Activated CD4-positive, alpha-beta T cell treated with anti-CD3 and anti-CD28 coated beads, Interleukin-2, amount 50 U/mL, for 16 hours (primary cell): ENCODE measurements around the gene MBNL3.
A peak's percentile ranks its signal among the peaks of the same experiment; 100 is the strongest.

Experiments
- DNase-seq: peaks from one replicate; pipeline ENCODE4 v3.0.0-alpha.2; 2020

The MBNL3 gene, protein sequence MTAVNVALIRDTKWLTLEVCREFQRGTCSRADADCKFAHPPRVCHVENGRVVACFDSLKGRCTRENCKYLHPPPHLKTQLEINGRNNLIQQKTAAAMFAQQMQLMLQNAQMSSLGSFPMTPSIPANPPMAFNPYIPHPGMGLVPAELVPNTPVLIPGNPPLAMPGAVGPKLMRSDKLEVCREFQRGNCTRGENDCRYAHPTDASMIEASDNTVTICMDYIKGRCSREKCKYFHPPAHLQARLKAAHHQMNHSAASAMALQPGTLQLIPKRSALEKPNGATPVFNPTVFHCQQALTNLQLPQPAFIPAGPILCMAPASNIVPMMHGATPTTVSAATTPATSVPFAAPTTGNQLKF

DNA sequence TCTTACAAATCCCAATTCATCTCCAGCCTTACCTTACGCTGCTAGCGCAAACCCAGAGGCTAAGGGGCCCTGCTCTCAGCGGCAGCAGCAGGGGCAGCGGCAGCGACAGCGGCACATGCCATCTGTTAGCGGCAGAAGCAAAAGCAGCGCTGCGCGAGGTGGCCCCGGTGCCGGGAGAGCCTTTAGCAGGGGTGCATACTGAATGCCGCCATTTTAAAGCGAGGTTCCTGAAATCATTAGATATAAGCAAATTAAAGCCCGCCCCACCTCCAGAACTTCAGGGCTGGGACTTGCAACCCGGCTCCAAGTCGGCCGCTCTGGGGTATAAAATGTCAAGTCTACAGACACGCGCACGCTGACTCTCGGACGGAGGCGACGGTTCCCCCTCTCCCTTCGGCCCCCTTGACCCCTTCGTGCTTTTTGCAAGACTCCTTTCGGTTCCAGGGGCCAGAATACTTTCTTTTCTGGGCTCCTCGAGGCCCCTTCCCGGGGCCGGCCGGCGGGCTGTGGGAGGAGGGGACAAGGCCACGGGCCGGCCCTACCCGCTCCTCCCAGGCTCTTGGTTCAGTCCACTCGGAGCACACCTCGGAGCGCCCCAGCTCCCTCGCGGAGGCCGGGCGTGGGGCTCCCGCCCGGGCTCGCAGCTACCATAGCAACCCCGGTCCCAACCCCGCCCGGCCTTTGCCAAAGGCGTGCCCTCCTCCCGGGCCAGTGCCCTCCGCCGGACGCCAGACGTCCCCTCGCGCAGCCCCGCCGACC lies at the start of gene MBNL3:
MBNL3 (minus strand) TSS at position 220 of the 759 bp plus-strand sequence. CDS start 49,427 bp downstream, outside the sequence.
- peak; percentile 51 for DNase-seq

DNA sequence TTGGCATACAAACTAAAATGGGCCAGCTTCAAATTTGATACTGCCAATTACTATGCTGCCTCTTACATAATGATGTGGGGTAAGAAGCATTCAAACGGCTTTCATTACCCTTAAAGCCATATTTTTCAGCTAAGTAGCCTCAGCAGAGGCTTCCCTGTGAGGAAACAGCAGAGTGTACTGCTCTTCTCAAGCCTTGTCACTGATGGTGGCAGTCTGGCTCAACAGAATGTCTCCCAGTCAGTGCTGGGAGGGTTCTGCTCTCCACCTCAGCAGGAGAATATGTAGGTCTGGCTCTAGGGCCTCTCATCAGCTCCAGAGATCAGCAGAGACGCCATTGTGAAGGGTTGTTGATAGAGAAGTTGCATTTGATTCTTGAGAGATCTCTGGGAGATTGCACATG lies 44.6 kb upstream of the MBNL3 start:
- no peak for DNase-seq

DNA sequence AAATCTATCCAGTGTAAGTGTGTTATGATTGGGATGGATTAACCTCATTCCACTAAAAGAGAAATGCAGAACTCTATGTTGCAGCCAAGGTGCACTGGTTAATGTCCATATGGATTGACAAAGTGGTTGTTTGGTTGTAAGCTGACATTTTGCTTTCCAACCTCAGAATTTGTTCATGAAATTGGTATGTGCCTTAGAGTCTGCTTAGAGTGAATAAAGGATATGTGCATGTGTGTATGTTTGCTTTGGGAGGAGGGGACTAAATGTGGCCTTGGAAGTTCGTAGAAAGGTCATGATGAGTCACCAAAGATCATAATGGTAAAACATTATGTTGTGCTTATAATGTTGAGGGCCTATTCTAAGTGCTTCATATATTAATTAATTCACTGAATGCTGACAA lies 44.1 kb upstream of the MBNL3 start:
- no peak for DNase-seq

DNA sequence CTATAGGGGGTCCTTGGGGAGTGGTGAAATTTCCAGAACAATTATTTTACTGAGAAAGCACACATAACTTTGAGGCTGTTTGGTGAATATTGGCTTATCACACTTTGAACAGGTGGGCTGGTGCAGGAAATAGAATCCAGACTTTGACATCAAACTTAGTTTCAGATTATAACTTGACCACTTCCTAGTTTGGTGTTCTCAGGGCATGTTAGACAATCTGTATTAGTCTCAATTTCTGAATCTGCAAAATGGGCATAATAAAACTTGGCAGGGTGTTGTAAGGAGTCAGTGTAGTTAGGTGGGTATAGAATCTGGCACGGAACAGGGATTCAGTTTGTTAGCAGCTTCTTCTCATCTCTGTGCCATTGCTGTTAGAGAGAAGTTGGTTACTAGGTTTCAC lies 43.3 kb upstream of the MBNL3 start:
- DNase-seq, result no peak

DNA sequence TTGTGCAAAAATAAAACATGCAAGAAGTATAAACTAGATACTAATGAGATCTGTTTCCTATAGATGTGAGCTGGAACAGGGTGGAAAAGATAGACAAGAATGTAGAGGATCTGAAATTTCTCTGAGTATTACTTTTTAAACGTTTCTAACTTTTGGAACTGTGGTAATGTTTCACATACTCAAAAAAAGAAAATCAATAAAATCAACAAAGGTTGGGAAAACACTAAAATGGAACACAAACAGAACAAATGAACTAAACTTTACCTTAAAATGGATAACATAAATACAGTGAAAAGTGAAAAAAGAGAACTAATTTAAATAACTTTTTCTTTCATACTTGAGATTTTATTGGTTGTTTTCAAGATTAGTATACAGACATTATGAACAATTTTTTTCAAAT lies 32.0 kb upstream of the MBNL3 start:
- no peak for DNase-seq

DNA sequence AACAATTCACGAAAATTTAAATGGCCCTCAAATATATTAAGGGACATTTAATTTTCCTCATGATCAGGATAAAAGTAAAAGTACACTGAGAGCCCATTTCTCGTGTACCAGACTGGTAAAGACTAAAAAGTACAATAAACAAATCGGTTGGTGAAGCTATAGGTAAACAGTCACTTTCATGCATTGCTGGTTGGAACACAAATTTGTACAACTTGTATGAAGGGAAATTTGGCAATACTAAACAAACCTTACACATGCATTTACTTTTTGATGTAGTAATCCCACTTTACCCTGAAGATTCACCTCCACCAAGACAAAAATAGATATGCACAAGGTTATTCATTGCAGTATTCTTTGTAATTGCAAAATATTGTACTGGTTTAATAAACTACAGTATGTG lies 31.4 kb upstream of the MBNL3 start:
- no peak for DNase-seq

DNA sequence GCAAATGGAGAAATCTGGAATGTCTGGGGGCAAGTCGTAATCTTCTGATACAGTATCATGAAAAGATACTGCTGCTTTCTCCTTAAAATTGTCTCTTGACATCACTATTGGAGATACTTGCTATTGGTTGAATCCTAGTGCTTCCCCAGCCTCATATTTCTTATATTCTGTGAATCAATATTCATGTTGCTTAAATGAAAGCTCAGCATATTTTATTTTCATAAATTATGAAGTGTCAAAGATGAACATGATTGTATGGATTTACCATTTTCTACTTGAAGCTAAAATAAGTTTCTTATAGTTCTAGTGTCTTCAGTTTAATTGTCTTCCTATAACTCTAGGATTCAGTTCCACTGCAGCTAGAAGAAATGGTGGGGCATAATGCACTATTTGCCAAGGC lies 29.6 kb upstream of the MBNL3 start:
- DNase-seq, result no peak

DNA sequence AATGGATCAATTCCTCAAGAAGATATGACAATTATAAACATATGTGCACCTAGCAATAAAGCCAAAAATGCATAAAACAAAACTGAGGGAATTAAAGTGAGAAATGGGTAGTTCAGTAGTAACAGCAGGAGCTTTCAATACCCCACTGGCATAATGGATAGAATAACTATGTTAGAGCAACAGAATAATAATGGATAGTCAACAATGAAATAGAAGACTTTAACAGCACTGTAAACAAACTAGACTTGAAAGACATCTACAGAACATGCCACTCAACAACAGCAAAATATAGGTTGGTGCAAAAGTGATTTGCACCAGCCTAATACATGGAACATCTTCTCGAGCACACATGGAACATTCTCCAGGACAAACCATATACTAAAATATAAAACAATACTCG lies 20.0 kb upstream of the MBNL3 start:
- no peak for DNase-seq

DNA sequence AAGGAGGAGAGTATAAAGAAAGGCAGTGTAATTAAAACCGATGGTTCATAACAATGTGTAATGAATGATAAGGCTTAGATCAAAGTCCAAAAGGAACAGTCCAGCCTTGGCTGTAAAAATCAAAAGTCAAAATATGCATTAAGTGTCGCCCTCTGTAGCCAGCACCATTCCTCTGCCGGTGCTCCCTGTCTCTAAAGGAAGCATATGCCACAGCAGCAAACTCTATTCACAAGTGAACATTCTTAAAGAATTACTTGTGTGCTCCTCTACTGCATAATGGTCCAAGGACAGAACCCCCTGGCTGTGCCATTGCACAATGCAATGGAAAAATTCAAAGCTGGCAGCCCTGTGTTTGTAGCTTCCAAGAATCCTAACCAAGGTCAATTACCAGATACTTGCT lies 16.3 kb upstream of the MBNL3 start:
- no peak for DNase-seq

DNA sequence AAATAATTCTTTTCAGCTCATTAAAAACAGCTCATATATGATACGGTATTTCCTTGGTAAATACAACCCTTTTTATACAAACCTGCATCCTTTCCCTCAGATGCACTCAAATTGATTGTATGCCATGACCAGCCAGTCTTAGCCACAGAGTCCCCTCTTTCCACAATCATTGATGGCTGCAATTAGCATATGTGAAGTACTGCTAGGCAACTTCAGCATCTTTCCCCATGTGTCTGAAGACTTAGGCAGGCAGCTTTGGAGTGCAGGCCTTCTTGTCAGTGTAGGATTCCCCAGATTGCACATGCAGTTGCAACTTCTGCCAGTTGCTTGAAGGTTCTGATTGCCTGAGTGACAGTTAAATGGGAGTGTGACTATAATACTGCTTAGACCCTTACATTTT lies 15.6 kb upstream of the MBNL3 start:
- DNase-seq, result no peak

DNA sequence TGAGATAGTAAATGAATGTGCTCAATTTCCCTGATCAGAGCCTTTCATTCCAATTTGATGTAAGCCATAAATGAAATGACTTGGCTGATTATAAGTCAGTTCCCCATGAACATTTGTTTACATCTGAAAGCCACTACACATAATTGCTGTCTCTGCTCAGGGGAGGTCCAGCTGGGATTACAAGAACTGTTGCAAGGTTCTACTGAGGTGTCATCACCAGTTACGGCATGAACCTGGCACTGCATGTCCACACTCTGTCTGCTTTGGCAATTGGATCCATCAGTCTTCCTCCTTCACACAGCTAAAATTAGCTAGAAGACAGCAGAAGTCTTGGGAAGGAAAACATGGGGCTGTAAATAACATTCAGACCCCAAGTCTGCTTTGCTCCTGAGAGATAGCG lies 12.8 kb upstream of the MBNL3 start:
- no peak for DNase-seq

DNA sequence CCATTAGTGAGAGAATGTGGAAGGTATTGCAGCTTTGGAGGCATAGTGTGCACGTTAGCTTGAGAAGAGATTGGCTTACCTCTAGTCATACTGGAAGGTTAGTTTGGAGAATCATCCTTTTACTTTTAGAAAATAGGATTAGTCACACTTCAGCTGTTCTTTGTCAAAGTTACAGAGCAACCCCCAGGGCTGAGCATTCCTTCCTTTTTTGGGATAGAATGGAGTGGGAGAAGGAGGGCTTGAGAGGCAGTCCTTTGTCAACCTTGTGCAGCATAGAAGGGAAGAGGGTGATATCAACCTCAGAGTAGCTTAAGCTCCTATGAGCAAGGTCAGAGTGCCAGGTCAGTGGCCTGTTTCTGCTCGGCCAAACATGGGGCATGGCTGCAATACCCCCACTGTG lies 8.6 kb upstream of the MBNL3 start:
- no peak for DNase-seq

DNA sequence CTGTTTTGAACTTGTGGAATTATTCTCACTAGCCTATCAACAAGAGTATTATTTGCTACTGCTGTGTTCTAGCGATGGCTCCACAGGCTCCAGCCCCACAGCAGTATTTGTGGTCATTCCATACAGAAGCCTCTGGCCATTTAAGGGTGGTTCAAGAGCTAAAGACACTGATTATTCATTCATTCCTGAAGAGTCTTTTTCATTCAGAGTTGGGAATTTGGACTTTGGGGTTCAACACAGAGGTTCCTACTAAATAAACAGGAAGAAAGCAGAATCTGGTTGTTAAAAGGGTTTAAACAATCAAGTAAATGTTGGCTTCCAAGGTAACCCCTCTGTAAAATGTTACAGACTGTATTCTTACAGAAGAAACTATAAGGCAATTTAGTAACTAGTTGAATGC lies 4.3 kb upstream of the MBNL3 start:
- DNase-seq, result no peak

DNA sequence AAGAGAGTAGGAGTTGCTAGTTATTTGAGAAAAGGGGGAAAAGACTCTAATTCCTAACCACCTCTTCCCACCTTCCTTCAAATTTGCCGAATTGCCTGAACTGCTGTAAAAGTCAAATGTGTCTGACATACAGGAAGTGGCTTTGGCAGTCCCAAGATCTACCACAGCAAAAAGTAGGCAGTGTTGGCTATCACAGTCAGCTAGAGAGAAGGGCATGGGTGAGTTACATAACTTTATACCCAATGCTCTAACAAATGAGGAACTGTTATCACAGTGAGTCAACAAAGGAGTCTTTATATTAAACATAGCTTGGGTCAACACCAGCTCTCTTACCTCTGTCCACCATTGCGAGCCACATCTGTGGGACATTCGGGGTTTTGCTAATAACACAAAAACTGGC lies 2.4 kb upstream of the MBNL3 start:
- peak; percentile 39 for DNase-seq

DNA sequence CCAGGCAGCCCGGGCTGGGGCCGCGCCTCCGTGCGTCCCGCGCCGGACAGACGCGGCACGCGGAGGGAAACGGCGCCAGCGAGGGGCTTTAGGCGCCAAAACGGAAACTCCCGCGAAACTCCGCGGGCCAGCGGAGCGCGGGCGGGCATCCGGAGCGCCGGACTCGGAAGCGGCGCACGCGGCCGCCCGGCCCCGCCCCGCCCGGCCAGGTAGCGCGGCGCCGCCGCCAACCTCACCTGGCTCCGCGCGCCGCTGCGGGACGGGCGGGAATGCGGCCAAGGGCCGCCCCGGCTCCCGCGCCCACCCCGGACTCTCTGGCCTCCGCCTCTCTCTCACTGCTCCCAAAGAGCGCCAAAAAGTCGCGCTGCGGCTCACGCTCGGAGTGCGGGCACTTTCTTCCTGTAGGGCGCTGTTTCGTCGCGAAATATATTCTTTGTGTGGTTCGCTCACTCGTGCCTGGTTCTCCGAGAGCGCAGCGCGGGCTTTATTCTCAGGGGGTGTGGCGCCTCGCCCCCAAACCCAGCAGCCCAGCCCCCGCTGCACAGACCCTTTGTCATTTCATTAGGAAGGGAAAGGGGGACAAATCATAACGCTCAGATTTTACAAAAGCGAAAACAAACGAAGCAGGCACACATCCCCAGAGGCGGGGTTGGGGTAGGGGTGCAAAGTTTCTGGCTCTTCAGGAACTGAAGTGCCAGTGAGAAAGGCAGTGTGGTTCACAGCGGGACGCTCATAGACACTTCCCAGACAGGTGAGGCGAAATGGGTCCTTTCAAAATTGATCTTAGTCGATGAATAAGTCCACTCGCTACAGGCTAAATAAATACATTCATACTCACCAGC lies 961 bp upstream of the MBNL3 start:
- DNase-seq, result peak; percentile 28

DNA sequence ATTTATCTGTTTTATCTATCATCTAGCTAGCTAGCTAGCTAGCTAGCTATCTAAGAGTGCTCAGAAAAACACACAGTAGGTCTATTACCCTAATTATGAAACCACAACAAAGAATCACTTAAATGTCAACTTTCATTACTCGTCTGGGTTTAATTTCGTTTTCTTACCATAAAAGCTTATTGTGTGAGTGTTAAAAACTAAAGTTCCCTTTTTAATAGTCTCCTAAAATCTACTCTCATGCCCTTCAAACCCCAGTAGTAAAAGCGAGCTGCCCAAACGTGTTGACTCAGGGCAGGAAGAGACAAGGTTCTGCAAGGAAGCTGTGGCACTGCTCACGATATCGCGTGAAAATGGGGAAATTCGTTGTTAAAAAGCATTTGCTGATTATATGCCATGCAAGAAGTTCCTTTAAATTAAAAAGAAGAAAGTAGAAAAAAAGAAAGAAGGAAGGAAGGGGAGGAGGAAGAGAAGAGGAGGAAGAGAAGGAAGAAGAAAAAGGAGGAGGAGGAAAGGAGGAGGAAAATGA lies 595 bp downstream of the MBNL3 start:
- DNase-seq, result peak; percentile 52

DNA sequence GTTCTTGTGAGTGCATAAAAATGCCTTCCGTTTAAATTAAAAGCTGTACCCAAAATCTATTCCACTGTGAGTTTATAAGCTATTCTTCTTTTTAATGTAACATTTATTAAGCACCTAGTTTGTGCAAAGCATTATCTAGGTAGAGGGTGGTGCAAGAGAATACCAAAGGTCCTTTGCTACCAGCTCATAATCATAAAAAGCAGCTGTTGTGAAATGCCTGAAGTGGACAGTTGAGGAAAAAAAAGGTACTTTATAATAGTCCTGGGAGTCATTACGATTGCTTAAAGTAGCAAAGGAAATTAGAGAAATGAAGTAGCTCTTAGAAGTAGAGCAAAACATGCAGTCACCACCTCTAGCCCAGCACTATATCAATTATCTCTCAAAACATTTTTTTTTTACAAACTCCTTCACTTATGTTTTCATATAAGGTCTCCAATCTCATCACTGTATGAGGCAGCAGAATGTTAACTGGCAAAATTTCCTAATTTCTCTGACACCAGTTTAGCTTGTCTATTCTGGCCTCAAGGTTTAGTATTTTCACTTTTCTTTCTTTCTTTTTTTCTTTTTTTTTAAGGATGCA lies 2.1 kb downstream of the MBNL3 start:
- DNase-seq, result no peak

DNA sequence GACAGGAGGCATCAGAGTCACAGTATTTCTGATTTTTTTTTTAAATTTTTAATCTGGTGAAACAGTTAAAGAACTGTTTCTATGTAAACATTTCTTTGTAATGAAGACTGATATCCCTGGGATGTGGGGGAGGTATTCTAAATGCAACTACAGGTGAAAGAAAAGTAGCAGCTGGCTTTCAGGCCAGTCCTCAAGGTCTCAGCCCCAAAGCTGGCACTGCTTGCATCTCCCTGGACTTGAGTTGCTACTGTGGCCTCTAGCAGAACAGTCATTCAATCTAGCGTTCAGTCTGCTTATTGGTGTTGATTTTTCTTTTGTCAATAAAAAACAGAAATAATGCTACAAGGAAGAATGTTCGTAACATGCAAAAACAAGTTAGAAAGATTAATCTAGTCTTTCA lies 4.9 kb downstream of the MBNL3 start:
- no peak for DNase-seq

DNA sequence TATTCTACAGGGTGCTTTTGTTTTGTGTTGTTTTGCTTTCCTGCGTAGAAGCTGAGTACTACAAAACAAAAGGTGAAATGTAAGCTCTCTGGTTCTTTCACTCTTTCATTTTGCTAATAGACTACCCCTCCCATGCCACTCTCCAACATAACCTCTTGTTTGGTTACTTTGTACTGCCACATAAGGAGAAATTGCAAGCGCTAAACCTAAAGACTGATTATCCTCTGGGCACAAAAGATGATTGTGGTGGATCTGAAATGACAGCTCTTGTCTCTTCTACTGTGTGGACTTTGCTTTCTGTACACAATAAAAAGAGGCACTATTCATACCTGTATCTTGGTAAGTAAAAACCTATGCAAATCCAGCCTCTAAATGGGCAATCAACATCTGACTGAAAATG lies 5.3 kb downstream of the MBNL3 start:
- no peak for DNase-seq

DNA sequence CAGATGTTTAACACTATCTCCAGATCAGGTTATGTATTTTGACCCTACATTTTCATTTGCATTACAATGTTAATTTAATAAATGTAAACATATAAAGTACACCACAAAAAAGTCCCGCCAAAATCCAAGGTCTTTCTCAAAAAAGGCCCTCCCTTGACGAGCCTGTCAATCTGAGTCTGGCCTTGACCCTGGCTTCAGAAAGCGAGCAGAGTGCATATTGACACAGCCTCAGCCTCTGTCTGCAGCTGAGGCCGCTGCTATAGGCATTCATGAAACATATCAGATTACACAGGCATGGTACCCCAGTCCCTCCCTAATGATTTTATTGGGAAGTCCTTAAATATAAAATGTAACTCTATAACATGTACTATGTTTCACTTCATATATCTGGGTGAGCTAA lies 6.2 kb downstream of the MBNL3 start:
- DNase-seq, result no peak

DNA sequence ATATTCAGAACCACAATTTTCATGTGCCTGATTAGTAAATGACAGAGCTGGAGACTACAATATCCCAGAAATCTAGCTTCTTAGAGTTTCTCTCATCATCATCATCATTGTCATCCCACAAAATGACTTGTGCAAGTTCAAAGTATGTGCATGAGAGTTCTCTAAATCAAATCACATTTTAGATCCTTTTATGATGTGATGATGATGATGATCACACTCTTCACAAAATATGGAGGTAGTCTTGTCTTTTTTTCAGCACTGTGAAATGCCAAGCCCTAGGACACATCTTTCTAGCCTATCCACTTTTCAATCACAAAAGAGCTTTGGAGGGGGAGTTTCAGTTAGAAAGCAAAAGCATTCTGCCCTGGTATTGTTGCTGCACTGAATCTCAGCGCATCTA lies 7.4 kb downstream of the MBNL3 start:
- DNase-seq, result no peak

DNA sequence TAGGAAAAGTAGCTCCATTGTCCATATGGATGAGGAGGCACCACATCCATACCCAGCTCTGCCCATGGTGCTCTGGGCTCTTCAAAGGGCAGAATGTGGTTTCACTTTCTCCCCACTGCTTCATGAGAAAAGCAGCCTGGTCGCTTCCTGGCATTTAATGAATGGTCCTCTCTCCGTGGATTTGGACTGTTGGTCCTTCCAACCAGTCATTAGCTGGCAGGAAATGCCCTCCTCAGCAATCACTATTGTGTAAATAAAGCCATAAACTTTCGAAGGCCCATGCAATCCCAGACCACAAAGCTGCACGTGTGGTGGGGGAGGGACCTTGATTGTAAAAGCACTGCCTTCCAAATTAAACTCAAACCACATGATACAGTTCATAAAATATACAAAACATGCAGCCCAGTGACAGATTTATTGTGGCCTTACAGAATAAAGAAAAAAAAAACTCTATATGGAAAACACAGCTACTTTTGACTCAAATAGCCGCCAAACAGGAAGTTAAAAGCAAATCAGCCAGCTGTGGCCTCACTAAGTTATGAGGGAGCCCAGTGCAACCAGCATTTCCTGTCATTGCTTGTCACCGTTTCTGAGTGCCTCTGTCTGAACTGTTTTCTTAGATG lies 8.1 kb downstream of the MBNL3 start:
- peak; percentile 57 for DNase-seq
